Breast epithelium (tissue), 4 donors: ENCODE results near the gene PTPRN2. TPM values are rescaled to one million over a fixed set of nuclear protein-coding genes. Genes with fewer than 3 reads are reported as not detected.

Experiments used
- DNase-seq, 2 donors: peaks; one replicate each; pipeline ENCODE4 v3.0.0-alpha.2; 2019; ENCODE audit warnings: low spot score in 2 of 2
- H3K27ac ChIP-seq, 2 donors: fragments of 200-600 bp; sonication (generic) in 1 of 2; one replicate each; pipeline ENCODE4 v1.5.1; 2016 to 2019; ENCODE audit warnings: mild to moderate bottlenecking in 1 of 2
- H3K27me3 ChIP-seq, 2 donors: fragments of 200-600 bp; sonication (generic) in 1 of 2; one replicate each; pipeline versions ENCODE4 v1.5.1 to v1.6.0; 2017 to 2019; ENCODE audit warnings: control low read depth in 1 of 2, mild to moderate bottlenecking in 1 of 2
- H3K36me3 ChIP-seq: fragments of 200-600 bp; one replicate; pipeline ENCODE4 v1.5.1; 2019
- H3K4me1 ChIP-seq, 2 donors: fragments of 200-600 bp; sonication (generic); one replicate each; pipeline ENCODE4 v1.5.1; 2016 to 2019; ENCODE audit warnings: control low read depth in 1 of 2
- H3K4me3 ChIP-seq, 3 donors: fragments of 200-600 bp; sonication (generic); 1 replicate in 2 of 3; 2 replicates in 1 of 3; pipeline ENCODE4 v1.5.1; 2016 to 2019; ENCODE audit warnings: mild to moderate bottlenecking in 3 of 3, moderate library complexity in 2 of 3
- H3K9me3 ChIP-seq, 2 donors: fragments of 200-600 bp; sonication (generic) in 1 of 2; one replicate each; pipeline ENCODE4 v1.5.1; 2016 to 2019; ENCODE audit warnings: control low read depth in 1 of 2
- CTCF ChIP-seq, 3 donors: fragments of 450-650 bp; IDR thresholded peaks; one replicate each; pipeline ENCODE4 v1.5.1; 2016 to 2017; ENCODE audit warnings: antibody characterized with exemption in 3 of 3, mild to moderate bottlenecking in 3 of 3, moderate library complexity in 3 of 3
- POLR2A ChIP-seq: fragments of 450-650 bp; IDR thresholded peaks from one replicate; pipeline ENCODE4 v1.6.1; 2016; ENCODE audit warnings: antibody characterized with exemption, mild to moderate bottlenecking, moderate library complexity
- POLR2AphosphoS5 ChIP-seq, 3 donors: sonication (generic); formaldehyde crosslinking; IDR thresholded peaks; one replicate each; pipeline ENCODE4 v1.6.1; 2017; ENCODE audit warnings: antibody characterized with exemption in 3 of 3
- intact Hi-C: fragments of 100-400 bp; cut with DNase I; formaldehyde crosslinking; loops from one replicate; pipeline ENCODE4 v1.15.1; 2023; ENCODE audit warnings: low total_unique reads
- total RNA-seq, 3 donors: library from RNA; depleted of rRNA; stranded (reverse); fragments of >200 nt; gene quantifications; one replicate each; pipeline ENCODE4 v1.1.0, GENCODE V29; 2016

PTPRN2 gene
- total RNA-seq, 3 donors from 2014 or later, result 1.6 to 2.2 (median 2.2) TPM

DNA sequence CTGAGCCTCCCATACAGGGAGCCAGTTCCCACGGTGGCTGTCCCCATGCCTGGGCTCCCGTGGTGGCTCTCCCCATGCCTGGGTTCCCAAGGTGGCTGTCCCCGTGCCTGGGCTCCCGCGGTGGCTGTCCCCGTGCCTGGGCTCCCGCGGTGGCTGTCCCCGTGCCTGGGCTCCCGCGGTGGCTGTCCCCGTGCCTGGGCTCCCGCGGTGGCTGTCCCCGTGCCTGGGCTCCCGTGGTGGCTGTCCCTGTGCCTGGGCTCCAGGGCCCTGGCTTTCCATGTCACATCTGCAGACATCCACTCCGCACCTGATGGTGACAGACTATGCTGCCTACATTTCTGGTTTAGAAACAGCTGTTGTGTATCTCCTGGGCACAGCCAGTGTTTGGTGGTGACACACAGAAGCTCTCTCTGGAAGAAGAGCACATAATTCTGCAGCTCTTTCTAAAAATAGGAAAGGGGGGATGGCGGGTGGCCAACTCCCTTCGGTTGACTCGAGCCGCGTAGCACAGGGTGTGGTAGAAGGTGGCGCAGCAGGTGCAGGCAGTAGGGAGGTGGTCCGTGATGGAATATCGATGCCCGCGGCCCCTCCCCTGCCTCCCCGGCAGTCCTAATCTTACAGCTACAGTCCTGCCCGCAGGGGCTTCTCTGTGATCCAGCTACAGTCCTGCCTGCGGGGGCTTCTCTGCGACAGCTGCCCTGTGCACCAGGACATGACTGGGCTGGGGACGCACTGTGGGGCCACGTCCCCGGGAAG lies 999.6 kb downstream of the PTPRN2 start:
- H3K9me3 ChIP-seq, result peaks cover 0 to 5% of the 10 kb centered on the region in 2 donors
- no peaks in the 10 kb centered on the region for H3K4me1 ChIP-seq
- intact Hi-C loops, result no loop called here
- H3K27me3 ChIP-seq, result peaks cover 0 to 10% of the 10 kb centered on the region in 2 donors
- no peaks in the 10 kb centered on the region for H3K36me3 ChIP-seq
- no peak overlapping the region for H3K4me3 ChIP-seq
- TF ChIP-seq CTCF (IDR thresholded peaks at IDR 0.05) (no peak), POLR2A (no peak), POLR2AphosphoS5 (IDR thresholded peaks at IDR 0.05) (no peak)
- no peak overlapping the region for H3K27ac ChIP-seq
- DNase-seq, result no peak

GRCh38 chr7:157587051-157587804 lies 1000.4 kb downstream of the PTPRN2 start:
- H3K4me3 ChIP-seq, result no peak overlapping the region
- H3K27me3 ChIP-seq, result peaks cover 0 to 10% of the 10 kb centered on the region in 2 donors
- peaks cover 0 to 5% of the 10 kb centered on the region in 2 donors for H3K9me3 ChIP-seq
- TF ChIP-seq POLR2AphosphoS5 (IDR thresholded peaks at IDR 0.05) (no peak), CTCF (IDR thresholded peaks at IDR 0.05) (no peak), POLR2A (no peak)
- intact Hi-C loops, result no loop called here
- H3K36me3 ChIP-seq, result no peaks in the 10 kb centered on the region
- no peak for DNase-seq
- no peaks in the 10 kb centered on the region for H3K4me1 ChIP-seq
- no peak overlapping the region for H3K27ac ChIP-seq

GRCh38 chr7:157586426-157586955 lies 1001.1 kb downstream of the PTPRN2 start:
- Histone ChIP-seq H3K36me3 (no peaks in the 10 kb centered on the region), H3K27me3 (peaks cover 0 to 10% of the 10 kb centered on the region in 2 donors), H3K4me1 (no peaks in the 10 kb centered on the region), H3K27ac (no peak overlapping the region), H3K9me3 (peaks cover 0 to 5% of the 10 kb centered on the region in 2 donors), H3K4me3 (no peak overlapping the region)
- no peak for TF ChIP-seq POLR2AphosphoS5 (IDR thresholded peaks at IDR 0.05)
- TF ChIP-seq POLR2A, result no peak
- TF ChIP-seq CTCF (IDR thresholded peaks at IDR 0.05), result no peak
- intact Hi-C loops, result no loop called here
- no peak for DNase-seq

DNA sequence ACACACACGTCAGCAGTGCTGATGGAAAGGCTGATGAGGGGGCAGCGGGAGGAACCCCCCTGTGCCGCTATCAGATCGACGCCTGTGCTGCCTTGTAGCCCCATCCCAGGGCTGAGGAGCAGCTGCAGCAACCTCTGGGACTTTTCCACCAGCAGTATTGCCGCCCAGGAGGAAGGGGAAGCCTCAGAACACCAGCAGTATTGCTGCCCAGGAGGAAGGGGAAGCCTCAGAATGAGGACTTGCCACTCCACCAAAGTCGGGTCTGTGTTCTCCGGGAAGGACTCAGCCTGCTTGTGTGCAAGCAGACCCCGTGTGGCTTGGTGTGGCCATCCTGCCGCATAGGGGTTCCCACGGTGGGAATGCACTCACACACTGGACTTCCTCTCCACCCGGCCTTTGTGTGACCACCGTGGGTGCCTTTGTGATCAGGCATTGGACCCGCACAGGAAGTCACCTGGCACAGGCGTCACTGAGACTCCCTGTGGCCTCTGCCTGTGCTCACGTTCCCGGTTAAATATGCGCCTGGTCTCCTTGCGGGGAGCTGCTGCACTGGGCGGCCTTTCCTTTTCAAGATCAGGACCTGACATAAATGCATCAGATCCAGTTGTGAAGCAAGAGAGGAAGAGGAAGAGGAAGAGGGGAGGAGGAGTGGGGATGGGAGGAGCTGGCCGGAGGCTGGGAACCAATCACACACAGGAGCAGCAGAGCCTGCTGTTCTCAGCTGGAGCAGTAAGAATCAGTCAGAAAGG lies 1002.3 kb downstream of the PTPRN2 start:
- no peaks in the 10 kb centered on the region for H3K36me3 ChIP-seq
- H3K27me3 ChIP-seq, result peaks cover 0 to 7% of the 10 kb centered on the region in 2 donors
- DNase-seq, result no peak
- no peaks in the 10 kb centered on the region for H3K4me1 ChIP-seq
- H3K27ac ChIP-seq, result no peak overlapping the region
- peaks cover 0 to under 1% of the 10 kb centered on the region in 2 donors for H3K9me3 ChIP-seq
- TF ChIP-seq POLR2A (no peak), POLR2AphosphoS5 (IDR thresholded peaks at IDR 0.05) (no peak), CTCF (IDR thresholded peaks at IDR 0.05) (no peak)
- intact Hi-C loops, result no loop called here
- H3K4me3 ChIP-seq, result peak overlapping the region in 1 of 3 donors; percentile 3
